ENCODE data around the gene KLHL40.
"Not testable (repeated sequence)": the region's sequence is repeated elsewhere in the genome, so short reads cannot be mapped to it uniquely, and the experiment has no call there.

Gene KLHL40

GRCh38 chr3:42705058-42705767 lies 19.9 kb downstream of the KLHL40 start:
- no peak for DNase-seq

GRCh38 chr3:42705962-42706585 lies 20.7 kb downstream of the KLHL40 start:
- no peak for DNase-seq

- DNase-seq, result no peak
Observed at GRCh38 chr3:42706721-42707619, 21.6 kb downstream of the KLHL40 start.

DNA sequence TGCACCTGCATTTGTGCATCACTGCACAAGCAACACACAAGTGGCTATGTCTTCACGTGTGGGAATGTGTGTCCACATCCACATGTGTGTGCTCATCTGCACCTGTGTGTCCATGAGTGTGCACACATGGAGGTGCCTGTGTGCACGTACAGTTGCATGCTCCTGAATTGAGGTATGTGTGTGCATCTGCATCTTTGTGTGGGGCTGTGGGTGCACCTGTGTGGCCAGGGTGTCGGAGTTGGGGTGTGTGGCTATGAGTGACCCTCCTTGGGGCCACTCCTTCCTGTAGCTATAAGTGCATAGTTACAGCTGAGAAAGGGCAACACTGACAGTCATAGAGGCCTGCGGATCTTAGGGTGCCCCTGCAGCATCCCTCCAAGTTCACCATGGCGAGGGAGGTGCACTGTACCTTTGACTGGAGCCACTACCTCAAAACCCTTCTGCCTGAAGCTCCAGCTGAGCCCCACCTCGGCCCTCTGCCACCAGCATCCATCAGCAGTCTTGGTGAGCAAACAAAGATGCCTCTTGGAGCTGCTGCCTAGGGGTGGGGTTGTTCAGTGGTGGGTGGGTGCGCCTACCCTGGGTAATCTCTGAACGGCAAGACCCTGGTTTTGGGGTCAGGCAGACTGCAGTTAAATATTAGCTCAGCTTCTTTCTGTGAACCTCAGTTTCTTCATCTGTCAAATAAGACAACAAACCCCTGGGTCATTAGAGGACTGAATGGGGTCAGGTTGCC lies 22.5 kb downstream of the KLHL40 start:
- no peak for DNase-seq

DNA sequence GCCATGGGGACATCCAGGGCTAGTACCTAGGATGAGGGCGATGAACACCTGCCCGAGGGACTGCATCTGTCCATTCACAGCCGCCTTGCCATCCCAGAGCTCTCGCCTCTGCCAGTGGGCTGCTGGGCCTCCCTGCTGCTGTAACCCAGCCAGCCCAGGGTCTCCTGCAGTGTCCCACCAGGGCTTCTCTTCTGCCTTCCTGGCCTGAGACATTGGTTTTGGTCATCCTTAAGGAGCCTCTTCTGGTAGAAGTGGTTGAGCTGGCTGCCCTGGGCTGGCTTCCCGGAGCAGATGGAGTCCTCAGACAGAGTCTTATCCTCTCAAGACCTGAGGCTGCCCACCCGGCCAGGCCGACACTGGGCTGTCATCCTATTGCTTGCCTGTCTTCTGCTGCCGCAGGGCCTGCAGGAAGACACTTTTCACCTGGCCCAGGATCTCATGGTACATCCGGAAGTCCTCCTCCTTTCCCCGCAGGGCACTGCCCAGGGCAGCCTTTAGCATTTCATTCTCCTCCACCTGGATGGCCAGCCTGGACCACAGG lies 23.3 kb downstream of the KLHL40 start:
- DNase-seq, result no peak

DNA sequence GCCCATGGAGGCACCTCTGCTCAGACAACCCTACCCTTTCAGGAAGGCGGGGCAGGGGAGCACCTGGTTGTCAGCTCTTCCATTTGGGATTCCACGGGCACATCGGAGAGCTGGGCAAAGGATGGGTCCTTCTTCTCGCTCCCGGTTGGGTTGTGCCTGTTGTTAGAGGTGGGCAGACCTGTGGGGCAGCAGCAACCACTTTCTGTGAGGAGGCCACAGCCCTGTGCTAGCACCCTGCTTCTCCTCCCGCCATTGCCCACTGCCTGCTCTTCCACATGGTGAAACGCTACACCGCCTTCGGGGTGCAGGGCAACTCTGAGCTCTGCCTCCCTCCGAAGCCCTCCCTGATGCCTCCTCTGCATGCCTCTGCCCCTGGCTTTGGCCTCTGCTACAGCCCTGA lies 24.3 kb downstream of the KLHL40 start:
- DNase-seq, result no peak

DNA sequence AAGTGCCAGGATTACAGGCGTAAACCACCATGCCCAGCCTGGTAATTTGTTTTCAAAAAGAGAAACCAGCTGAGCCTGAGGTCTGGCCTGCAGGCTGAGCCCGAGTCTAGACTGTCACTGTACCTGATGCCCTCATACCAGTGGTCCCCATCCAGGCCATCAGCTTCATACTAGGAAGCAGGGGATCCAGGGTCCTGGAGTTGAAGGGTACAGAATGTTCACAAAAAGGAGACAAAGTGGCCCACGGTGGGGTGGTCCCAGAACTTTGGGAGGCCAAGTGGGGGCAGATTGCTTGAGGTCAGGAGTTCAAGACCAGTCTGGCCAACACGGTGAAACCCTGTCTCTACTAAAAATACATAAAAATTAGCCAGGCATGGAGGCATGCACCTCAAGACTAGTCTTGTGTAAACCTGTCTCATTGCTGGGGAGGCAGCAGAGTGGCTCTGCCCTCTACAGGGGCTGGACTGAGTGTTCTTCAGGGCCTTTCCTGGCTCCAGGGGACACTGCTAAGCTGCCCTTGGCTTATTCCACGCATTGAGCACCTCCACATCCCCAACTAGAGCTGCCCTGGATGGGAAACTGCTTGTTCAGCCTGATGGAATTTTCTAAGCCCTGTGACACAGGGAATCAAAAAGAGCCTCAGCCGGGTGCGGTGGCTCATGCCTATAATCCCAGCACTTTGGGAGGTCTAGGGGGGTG lies 25.1 kb downstream of the KLHL40 start:
- no peak for DNase-seq

- DNase-seq, result no peak
Observed at GRCh38 chr3:42711491-42712343, 26.4 kb downstream of the KLHL40 start.

GRCh38 chr3:42712344-42712648 lies 27.0 kb downstream of the KLHL40 start:
- no peak for DNase-seq

DNA sequence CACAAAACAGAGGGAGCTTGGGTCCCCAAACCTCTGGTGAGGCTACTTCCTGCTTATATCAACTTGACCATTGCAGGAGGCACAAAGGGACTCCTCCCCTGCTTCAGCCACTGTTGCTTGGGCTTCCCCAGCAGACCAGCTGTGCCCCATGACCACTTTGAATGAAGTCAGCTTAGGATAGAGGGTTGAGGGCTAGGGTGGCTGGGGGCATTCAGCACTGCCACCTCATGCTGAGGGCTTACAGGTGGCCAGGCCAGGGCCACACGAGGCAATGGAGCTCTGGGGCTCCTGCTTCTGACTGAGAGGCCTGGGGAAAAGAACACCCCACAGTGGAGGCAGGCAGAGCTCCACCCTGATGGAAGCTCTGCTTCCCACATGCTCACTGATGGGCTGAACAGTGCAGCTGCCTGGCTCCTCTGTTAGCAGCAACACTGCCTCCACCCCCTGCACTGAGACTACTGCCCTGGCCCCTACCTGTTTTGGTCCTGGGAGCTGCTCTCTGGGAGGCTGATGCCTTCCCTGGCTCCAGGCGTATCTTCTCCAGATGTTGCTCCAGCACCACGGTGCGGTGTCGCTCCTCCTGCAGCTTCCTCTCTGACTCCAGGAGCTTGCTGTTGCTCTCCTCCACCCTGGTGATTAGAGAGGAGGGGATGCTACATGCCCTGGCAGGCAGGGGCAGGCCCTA lies 27.5 kb downstream of the KLHL40 start:
- DNase-seq, result no peak

GRCh38 chr3:42713747-42714146 lies 28.4 kb downstream of the KLHL40 start:
- no peak for DNase-seq

- DNase-seq, result no peak
Observed at GRCh38 chr3:42714171-42714852, 29.0 kb downstream of the KLHL40 start.

GRCh38 chr3:42717306-42717705 lies 32.0 kb downstream of the KLHL40 start:
- no peak for DNase-seq

- DNase-seq, result no peak
Observed at GRCh38 chr3:42718338-42718737, 33.0 kb downstream of the KLHL40 start.

GRCh38 chr3:42719002-42719401 lies 33.7 kb downstream of the KLHL40 start:
- DNase-seq, result no peak

DNA sequence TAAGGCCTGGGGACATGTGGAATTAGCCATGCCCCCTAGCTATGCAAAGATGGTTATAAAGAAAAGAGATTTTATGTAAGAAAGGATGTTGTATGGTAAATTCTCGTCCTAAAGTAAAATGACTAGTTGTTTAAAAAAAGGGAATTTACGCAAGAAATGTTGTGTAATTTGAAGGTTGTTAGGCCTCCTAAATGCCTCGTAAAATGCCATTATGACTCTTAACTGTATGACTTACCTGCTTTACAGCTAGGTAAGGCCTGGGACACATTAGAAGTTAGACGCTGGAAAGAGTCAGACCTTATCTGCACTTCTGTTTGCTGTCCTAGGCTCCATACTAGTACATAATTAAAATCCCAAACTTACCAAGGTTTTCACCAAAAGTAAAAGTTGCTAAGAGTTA lies 34.8 kb downstream of the KLHL40 start:
- DNase-seq, result no peak

- no peak for DNase-seq
Observed at GRCh38 chr3:42721690-42722089, 36.4 kb downstream of the KLHL40 start.

- not testable (repeated sequence) for DNase-seq
Observed at GRCh38 chr3:42722442-42722841, 37.1 kb downstream of the KLHL40 start.

GRCh38 chr3:42723219-42723618 lies 37.9 kb downstream of the KLHL40 start:
- no peak for DNase-seq

- DNase-seq, result no peak
Observed at GRCh38 chr3:42725454-42725853, 40.1 kb downstream of the KLHL40 start.

Data from activated CD4-positive, alpha-beta T cell treated with anti-CD3 and anti-CD28 coated beads for 1 hour (primary cell).